Measurements from ENCODE around the gene SFMBT2.

Gene SFMBT2

GRCh38 chr10:7357193-7357592 is 53.6 kb downstream of the SFMBT2 start:
- FAIRE-seq, result no peak
- no peak for DNase-seq (ENCODE audit: insufficient read length)
- TF ChIP-seq POLR2A (IDR thresholded peaks at IDR 0.05; ENCODE audit: low read depth, low read length), result no peak

- DNase-seq (ENCODE audit: insufficient read length) (no peak), FAIRE-seq (no peak)
- TF ChIP-seq POLR2A (IDR thresholded peaks at IDR 0.05; ENCODE audit: low read depth, low read length) (no peak), POLR2AphosphoS5 (IDR thresholded peaks at IDR 0.05; ENCODE audit: low read depth, low read length) (no peak), TAF1 (IDR thresholded peaks at IDR 0.05; ENCODE audit: borderline replicate concordance, low read depth, low read length) (no peak)
Observed at GRCh38 chr10:7354330-7355047, 56.3 kb downstream of the SFMBT2 start.

- DNase-seq (ENCODE audit: insufficient read length) (no peak), FAIRE-seq (no peak)
- TF ChIP-seq TAF1 (IDR thresholded peaks at IDR 0.05; ENCODE audit: borderline replicate concordance, low read depth, low read length), result no peak
- no peak for TF ChIP-seq POLR2A (IDR thresholded peaks at IDR 0.05; ENCODE audit: low read depth, low read length)
- TF ChIP-seq POLR2AphosphoS5 (IDR thresholded peaks at IDR 0.05; ENCODE audit: low read depth, low read length), result no peak
Observed at GRCh38 chr10:7351894-7352293, 58.9 kb downstream of the SFMBT2 start.

- TF ChIP-seq POLR2A (IDR thresholded peaks at IDR 0.05; ENCODE audit: low read depth, low read length) (no peak), TAF1 (IDR thresholded peaks at IDR 0.05; ENCODE audit: borderline replicate concordance, low read depth, low read length) (no peak), POLR2AphosphoS5 (IDR thresholded peaks at IDR 0.05; ENCODE audit: low read depth, low read length) (no peak)
- DNase-seq (ENCODE audit: insufficient read length) (no peak), FAIRE-seq (no peak)
Observed at GRCh38 chr10:7350541-7351195, 60.2 kb downstream of the SFMBT2 start.

GRCh38 chr10:7345717-7346116 is 65.1 kb downstream of the SFMBT2 start:
- TF ChIP-seq POLR2AphosphoS5 (IDR thresholded peaks at IDR 0.05; ENCODE audit: low read depth, low read length), result no peak
- no peak for TF ChIP-seq POLR2A (IDR thresholded peaks at IDR 0.05; ENCODE audit: low read depth, low read length)
- no peak for TF ChIP-seq TAF1 (IDR thresholded peaks at IDR 0.05; ENCODE audit: borderline replicate concordance, low read depth, low read length)
- FAIRE-seq (no peak), DNase-seq (ENCODE audit: insufficient read length) (no peak)

- DNase-seq (ENCODE audit: insufficient read length), result no peak
- TF ChIP-seq POLR2AphosphoS5 (IDR thresholded peaks at IDR 0.05; ENCODE audit: low read depth, low read length) (no peak), POLR2A (IDR thresholded peaks at IDR 0.05; ENCODE audit: low read depth, low read length) (no peak), TAF1 (IDR thresholded peaks at IDR 0.05; ENCODE audit: borderline replicate concordance, low read depth, low read length) (no peak)
- peak; percentile 33 for FAIRE-seq
Observed at GRCh38 chr10:7343040-7343439, 67.8 kb downstream of the SFMBT2 start.

GRCh38 chr10:7340179-7340874 is 70.5 kb downstream of the SFMBT2 start:
- no peak for TF ChIP-seq POLR2AphosphoS5 (IDR thresholded peaks at IDR 0.05; ENCODE audit: low read depth, low read length)
- no peak for TF ChIP-seq TAF1 (IDR thresholded peaks at IDR 0.05; ENCODE audit: borderline replicate concordance, low read depth, low read length)
- no peak for TF ChIP-seq POLR2A (IDR thresholded peaks at IDR 0.05; ENCODE audit: low read depth, low read length)
- no peak for DNase-seq (ENCODE audit: insufficient read length)
- FAIRE-seq, result no peak

- DNase-seq (ENCODE audit: insufficient read length), result no peak
- TF ChIP-seq TAF1 (IDR thresholded peaks at IDR 0.05; ENCODE audit: borderline replicate concordance, low read depth, low read length), result no peak
- no peak for TF ChIP-seq POLR2AphosphoS5 (IDR thresholded peaks at IDR 0.05; ENCODE audit: low read depth, low read length)
- no peak for TF ChIP-seq POLR2A (IDR thresholded peaks at IDR 0.05; ENCODE audit: low read depth, low read length)
- no peak for FAIRE-seq
Observed at GRCh38 chr10:7339510-7339909, 71.3 kb downstream of the SFMBT2 start.

GRCh38 chr10:7338469-7338868 is 72.4 kb downstream of the SFMBT2 start:
- DNase-seq (ENCODE audit: insufficient read length) (no peak), FAIRE-seq (peak; percentile 62)
- no peak for TF ChIP-seq TAF1 (IDR thresholded peaks at IDR 0.05; ENCODE audit: borderline replicate concordance, low read depth, low read length)
- TF ChIP-seq POLR2A (IDR thresholded peaks at IDR 0.05; ENCODE audit: low read depth, low read length), result no peak
- no peak for TF ChIP-seq POLR2AphosphoS5 (IDR thresholded peaks at IDR 0.05; ENCODE audit: low read depth, low read length)

GRCh38 chr10:7337431-7338171 is 73.2 kb downstream of the SFMBT2 start:
- peak; percentile 27 for DNase-seq (ENCODE audit: insufficient read length)
- no peak for TF ChIP-seq POLR2A (IDR thresholded peaks at IDR 0.05; ENCODE audit: low read depth, low read length)
- TF ChIP-seq POLR2AphosphoS5 (IDR thresholded peaks at IDR 0.05; ENCODE audit: low read depth, low read length), result no peak
- no peak for TF ChIP-seq TAF1 (IDR thresholded peaks at IDR 0.05; ENCODE audit: borderline replicate concordance, low read depth, low read length)
- peak; percentile 88 for FAIRE-seq

GRCh38 chr10:7335977-7336376 is 74.9 kb downstream of the SFMBT2 start:
- FAIRE-seq, result no peak
- no peak for DNase-seq (ENCODE audit: insufficient read length)
- TF ChIP-seq POLR2A (IDR thresholded peaks at IDR 0.05; ENCODE audit: low read depth, low read length) (no peak), TAF1 (IDR thresholded peaks at IDR 0.05; ENCODE audit: borderline replicate concordance, low read depth, low read length) (no peak), POLR2AphosphoS5 (IDR thresholded peaks at IDR 0.05; ENCODE audit: low read depth, low read length) (no peak)

Measured in GM12892 (cell line).